GM12878 (cell line): Measurements from ENCODE around the gene CEP68.

Experiments used
- BHLHE40 ChIP-seq, 2 experiments: fragments of 450-650 bp in 1 of 2; IDR thresholded peaks; 2 replicates each; pipeline ENCODE4 v1.6.1; 2011 to 2017; ENCODE audit warnings: low read depth in 2 of 2, borderline replicate concordance in 1 of 2, improper control_type of control experiment in 1 of 2, low read length in 1 of 2, mild to moderate bottlenecking in 1 of 2
- ESRRA ChIP-seq: IDR thresholded peaks from 2 replicates; pipeline ENCODE4 v1.6.1; 2012; ENCODE audit warnings: mild to moderate bottlenecking, low read length, improper control_type of control experiment
- NBN ChIP-seq: fragments of 450-650 bp; IDR thresholded peaks from 2 replicates; pipeline ENCODE4 v1.6.1; 2016
- POLR2AphosphoS5 ChIP-seq: IDR thresholded peaks from 2 replicates; pipeline ENCODE4 v1.6.1; 2011; ENCODE audit warnings: mild to moderate bottlenecking, low read length, inconsistent platforms
- SIN3A ChIP-seq: IDR thresholded peaks from 2 replicates; pipeline ENCODE4 v1.6.1; 2012; ENCODE audit warnings: low read depth, low read length, improper control_type of control experiment
- SP1 ChIP-seq: IDR thresholded peaks from one replicate; pipeline ENCODE4 v1.6.1; 2011; ENCODE audit warnings: low read depth, low read length
- TAF1 ChIP-seq: IDR thresholded peaks from 2 replicates; pipeline ENCODE4 v1.6.1; 2011; ENCODE audit warnings: mild to moderate bottlenecking, low read depth, low read length, borderline replicate concordance
- YBX1 ChIP-seq: fragments of 450-650 bp; IDR thresholded peaks from 2 replicates; pipeline ENCODE4 v1.6.1; 2016; ENCODE audit warnings: antibody characterized with exemption
- TF ChIP-seq, protein P1 (sequence below), 3 experiments: IDR thresholded peaks in 2 of 3; conservative IDR thresholded peaks in 1 of 3; 2 replicates each; pipeline ENCODE4 v1.5.1; 2011; ENCODE audit warnings: low read depth in 3 of 3, low read length in 3 of 3, mild to moderate bottlenecking in 3 of 3, control low read depth in 2 of 3, moderate library complexity in 2 of 3, inconsistent platforms in 1 of 3, mixed read lengths in 1 of 3; ENCODE audit not compliant: control insufficient read depth in 2 of 3, insufficient read depth in 1 of 3; ENCODE audit errors: extremely low read depth in 1 of 3
- TF ChIP-seq, protein P2 (sequence below): IDR thresholded peaks from 2 replicates; pipeline ENCODE4 v1.6.1; 2012; ENCODE audit warnings: mild to moderate bottlenecking, low read depth, low read length
- TF ChIP-seq, protein P3 (sequence below): IDR thresholded peaks from 2 replicates; pipeline ENCODE4 v1.6.1; 2011; ENCODE audit warnings: low read depth, mild to moderate bottlenecking, low read length, moderate library complexity, borderline replicate concordance; ENCODE audit errors: extremely low read depth
- TF ChIP-seq, protein P4 (sequence below): fragments of 450-650 bp; IDR thresholded peaks from 2 replicates; pipeline ENCODE4 v1.6.1; 2016; ENCODE audit warnings: mild to moderate bottlenecking, moderate library complexity, borderline replicate concordance

DNA sequence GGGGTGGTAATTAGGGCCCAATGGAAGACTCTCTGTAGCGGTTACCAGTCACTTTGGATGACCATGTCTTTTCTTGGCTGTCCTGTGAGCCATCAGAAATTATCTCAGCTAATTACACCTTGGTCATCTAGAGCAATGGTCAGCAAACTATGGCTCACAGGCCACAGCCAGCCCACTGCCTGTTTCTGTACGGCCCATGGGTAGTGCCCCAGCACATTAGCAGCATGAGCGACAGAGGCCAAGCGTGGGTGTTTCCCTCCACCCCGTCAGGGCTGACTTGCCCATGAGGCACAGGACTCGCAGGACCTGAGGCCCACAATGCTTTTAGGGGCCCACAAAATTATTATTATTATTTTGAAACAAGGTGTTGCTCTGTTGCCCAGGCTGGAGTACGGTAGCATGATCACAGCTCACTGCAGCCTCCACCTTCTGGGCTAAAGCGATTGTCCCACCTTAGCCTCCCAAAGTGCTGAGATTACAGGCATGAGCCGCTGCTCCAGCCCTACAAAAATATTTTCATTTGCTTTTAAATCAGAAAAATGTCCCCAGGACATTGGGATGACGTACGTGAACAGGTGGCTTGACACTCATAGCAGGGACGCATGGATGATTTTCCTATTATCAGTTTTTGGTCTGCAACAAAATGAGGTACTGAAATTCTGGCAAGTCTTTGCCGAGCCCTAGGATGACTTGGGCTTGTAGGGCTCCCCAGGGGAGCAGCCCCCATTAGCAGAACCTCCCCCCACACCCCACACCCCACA, 29.3 kb upstream of the CEP68 start:
- no peak for TF ChIP-seq NBN
- TF ChIP-seq YBX1, result no peak
- TF ChIP-seq, protein P1, sequence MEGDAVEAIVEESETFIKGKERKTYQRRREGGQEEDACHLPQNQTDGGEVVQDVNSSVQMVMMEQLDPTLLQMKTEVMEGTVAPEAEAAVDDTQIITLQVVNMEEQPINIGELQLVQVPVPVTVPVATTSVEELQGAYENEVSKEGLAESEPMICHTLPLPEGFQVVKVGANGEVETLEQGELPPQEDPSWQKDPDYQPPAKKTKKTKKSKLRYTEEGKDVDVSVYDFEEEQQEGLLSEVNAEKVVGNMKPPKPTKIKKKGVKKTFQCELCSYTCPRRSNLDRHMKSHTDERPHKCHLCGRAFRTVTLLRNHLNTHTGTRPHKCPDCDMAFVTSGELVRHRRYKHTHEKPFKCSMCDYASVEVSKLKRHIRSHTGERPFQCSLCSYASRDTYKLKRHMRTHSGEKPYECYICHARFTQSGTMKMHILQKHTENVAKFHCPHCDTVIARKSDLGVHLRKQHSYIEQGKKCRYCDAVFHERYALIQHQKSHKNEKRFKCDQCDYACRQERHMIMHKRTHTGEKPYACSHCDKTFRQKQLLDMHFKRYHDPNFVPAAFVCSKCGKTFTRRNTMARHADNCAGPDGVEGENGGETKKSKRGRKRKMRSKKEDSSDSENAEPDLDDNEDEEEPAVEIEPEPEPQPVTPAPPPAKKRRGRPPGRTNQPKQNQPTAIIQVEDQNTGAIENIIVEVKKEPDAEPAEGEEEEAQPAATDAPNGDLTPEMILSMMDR (IDR thresholded peaks at IDR 0.05 in 2 of 3, conservative IDR thresholded peaks at IDR 0.05 in 1 of 3; ENCODE audit: control insufficient read depth in 2 of 3, extremely low read depth in 1 of 3, insufficient read depth in 1 of 3, low read depth in 3 of 3, low read length in 3 of 3), result no peak
- no peak for TF ChIP-seq SIN3A
- TF ChIP-seq TAF1, result no peak
- TF ChIP-seq BHLHE40 (IDR thresholded peaks at IDR 0.05; ENCODE audit: borderline replicate concordance in 1 of 2, low read depth in 2 of 2, low read length in 1 of 2), result peak in 1 of 2 experiments; percentile 45; a peak in 1 of 4 replicates
- TF ChIP-seq, protein P2, sequence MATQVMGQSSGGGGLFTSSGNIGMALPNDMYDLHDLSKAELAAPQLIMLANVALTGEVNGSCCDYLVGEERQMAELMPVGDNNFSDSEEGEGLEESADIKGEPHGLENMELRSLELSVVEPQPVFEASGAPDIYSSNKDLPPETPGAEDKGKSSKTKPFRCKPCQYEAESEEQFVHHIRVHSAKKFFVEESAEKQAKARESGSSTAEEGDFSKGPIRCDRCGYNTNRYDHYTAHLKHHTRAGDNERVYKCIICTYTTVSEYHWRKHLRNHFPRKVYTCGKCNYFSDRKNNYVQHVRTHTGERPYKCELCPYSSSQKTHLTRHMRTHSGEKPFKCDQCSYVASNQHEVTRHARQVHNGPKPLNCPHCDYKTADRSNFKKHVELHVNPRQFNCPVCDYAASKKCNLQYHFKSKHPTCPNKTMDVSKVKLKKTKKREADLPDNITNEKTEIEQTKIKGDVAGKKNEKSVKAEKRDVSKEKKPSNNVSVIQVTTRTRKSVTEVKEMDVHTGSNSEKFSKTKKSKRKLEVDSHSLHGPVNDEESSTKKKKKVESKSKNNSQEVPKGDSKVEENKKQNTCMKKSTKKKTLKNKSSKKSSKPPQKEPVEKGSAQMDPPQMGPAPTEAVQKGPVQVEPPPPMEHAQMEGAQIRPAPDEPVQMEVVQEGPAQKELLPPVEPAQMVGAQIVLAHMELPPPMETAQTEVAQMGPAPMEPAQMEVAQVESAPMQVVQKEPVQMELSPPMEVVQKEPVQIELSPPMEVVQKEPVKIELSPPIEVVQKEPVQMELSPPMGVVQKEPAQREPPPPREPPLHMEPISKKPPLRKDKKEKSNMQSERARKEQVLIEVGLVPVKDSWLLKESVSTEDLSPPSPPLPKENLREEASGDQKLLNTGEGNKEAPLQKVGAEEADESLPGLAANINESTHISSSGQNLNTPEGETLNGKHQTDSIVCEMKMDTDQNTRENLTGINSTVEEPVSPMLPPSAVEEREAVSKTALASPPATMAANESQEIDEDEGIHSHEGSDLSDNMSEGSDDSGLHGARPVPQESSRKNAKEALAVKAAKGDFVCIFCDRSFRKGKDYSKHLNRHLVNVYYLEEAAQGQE, result no peak
- no peak for TF ChIP-seq SP1
- TF ChIP-seq ESRRA, result no peak
- TF ChIP-seq POLR2AphosphoS5, result no peak
- TF ChIP-seq, protein P3, sequence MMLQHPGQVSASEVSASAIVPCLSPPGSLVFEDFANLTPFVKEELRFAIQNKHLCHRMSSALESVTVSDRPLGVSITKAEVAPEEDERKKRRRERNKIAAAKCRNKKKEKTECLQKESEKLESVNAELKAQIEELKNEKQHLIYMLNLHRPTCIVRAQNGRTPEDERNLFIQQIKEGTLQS, result no peak
- TF ChIP-seq, protein P4, sequence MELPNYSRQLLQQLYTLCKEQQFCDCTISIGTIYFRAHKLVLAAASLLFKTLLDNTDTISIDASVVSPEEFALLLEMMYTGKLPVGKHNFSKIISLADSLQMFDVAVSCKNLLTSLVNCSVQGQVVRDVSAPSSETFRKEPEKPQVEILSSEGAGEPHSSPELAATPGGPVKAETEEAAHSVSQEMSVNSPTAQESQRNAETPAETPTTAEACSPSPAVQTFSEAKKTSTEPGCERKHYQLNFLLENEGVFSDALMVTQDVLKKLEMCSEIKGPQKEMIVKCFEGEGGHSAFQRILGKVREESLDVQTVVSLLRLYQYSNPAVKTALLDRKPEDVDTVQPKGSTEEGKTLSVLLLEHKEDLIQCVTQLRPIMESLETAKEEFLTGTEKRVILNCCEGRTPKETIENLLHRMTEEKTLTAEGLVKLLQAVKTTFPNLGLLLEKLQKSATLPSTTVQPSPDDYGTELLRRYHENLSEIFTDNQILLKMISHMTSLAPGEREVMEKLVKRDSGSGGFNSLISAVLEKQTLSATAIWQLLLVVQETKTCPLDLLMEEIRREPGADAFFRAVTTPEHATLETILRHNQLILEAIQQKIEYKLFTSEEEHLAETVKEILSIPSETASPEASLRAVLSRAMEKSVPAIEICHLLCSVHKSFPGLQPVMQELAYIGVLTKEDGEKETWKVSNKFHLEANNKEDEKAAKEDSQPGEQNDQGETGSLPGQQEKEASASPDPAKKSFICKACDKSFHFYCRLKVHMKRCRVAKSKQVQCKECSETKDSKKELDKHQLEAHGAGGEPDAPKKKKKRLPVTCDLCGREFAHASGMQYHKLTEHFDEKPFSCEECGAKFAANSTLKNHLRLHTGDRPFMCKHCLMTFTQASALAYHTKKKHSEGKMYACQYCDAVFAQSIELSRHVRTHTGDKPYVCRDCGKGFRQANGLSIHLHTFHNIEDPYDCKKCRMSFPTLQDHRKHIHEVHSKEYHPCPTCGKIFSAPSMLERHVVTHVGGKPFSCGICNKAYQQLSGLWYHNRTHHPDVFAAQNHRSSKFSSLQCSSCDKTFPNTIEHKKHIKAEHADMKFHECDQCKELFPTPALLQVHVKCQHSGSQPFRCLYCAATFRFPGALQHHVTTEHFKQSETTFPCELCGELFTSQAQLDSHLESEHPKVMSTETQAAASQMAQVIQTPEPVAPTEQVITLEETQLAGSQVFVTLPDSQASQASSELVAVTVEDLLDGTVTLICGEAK, result no peak
